ENCODE data around the gene OSTF1. TPM values are rescaled to one million over a fixed set of nuclear protein-coding genes. Genes with fewer than 3 reads are reported as not detected.

The OSTF1 gene
- total and polyA plus RNA-seq, 2 donors (not counting 3 experiments of a cell fraction or from before 2014, with no cell fraction given) = 23.5 to 70.9 TPM

GRCh38 chr9:75065510-75065909 is 22.8 kb upstream of the OSTF1 start:
- CTCF ChIA-PET = interaction anchor here (1.2 to 3.2 kb wide), 3 partner anchors 10 to 292 kb away, joined by 3 to 10 read pairs (median 9); no protein-coding TSS in a partner anchor
- FAIRE-seq (no peak), DNase-seq (ENCODE audit: low read depth, low spot score) (no peak)
- no peak overlapping the region for H3K9ac ChIP-seq (replicated peaks; ENCODE audit: extremely low read depth, insufficient read depth, low read length)
- TF ChIP-seq EZH2 (IDR thresholded peaks at IDR 0.05; ENCODE audit: borderline replicate concordance, low read depth, low read length, severe bottlenecking) = no peak
- TF ChIP-seq JUN (IDR thresholded peaks at IDR 0.05; ENCODE audit: borderline replicate concordance, insufficient read depth, insufficient read length, low read depth) = no peak
- TF ChIP-seq CTCF (IDR thresholded peaks at IDR 0.05; ENCODE audit: extremely low read depth in 1 of 2, insufficient read depth in 1 of 2, low read depth in 1 of 2, low read length in 2 of 2) = no peak
- no peak for TF ChIP-seq MYC (IDR thresholded peaks at IDR 0.05; ENCODE audit: low read depth, low read length)
- TF ChIP-seq FOS (IDR thresholded peaks at IDR 0.05; ENCODE audit: borderline replicate concordance, insufficient read depth, low read length) = no peak
- TF ChIP-seq POLR2A (IDR thresholded peaks at IDR 0.05; ENCODE audit: low read depth, low read length) = no peak
- no peak for TF ChIP-seq MAX (IDR thresholded peaks at IDR 0.05; ENCODE audit: insufficient read depth, insufficient read length)
- TF ChIP-seq GATA2 (IDR thresholded peaks at IDR 0.05; ENCODE audit: insufficient read depth, insufficient read length, low read depth, low read length) = no peak
- no peak for TF ChIP-seq POLR2AphosphoS5 (IDR thresholded peaks at IDR 0.05; ENCODE audit: insufficient read depth, low read depth, low read length)
- POLR2A ChIA-PET = no interaction called here
- H3K27me3 ChIP-seq (ENCODE audit: control insufficient read depth in 2 of 2, insufficient read depth in 2 of 2, low read length in 2 of 2) = no peaks in the 10 kb centered on the region
- H3K9me3 ChIP-seq (replicated peaks; ENCODE audit: control insufficient read depth, insufficient read depth, low read length) = no peaks in the 10 kb centered on the region
- no TSS peak for BruUV-seq (replicated peaks)
- no peak overlapping the region for H3K4me3 ChIP-seq (replicated peaks in 1 of 3; ENCODE audit: insufficient read depth in 1 of 3, low read depth in 1 of 3, low read length in 3 of 3)
- H4K20me1 ChIP-seq (replicated peaks; ENCODE audit: control insufficient read depth, extremely low read depth, insufficient read depth, low read length) = no peaks in the 10 kb centered on the region
- dilution Hi-C loops (cut with MboI; ENCODE audit: extremely low pct_ligation_motif_present, low sequenced_read_pairs) (loop anchor here (25.0 kb wide), 1 partner anchor 278 kb away; no protein-coding TSS in a partner anchor), intact Hi-C loops (cut with micrococcal nuclease) (no loop called here)
- H3K27ac ChIP-seq (ENCODE audit: insufficient read depth, low read depth, low read length) = no peak overlapping the region
- no peaks in the 10 kb centered on the region for H3K4me1 ChIP-seq (ENCODE audit: control insufficient read depth, extremely low read depth, insufficient read depth, low read length)
- H2AFZ ChIP-seq (ENCODE audit: low read depth, low read length) = no peak overlapping the region
- H3K79me2 ChIP-seq (ENCODE audit: control insufficient read depth, insufficient read depth, low read length) = no peaks in the 10 kb centered on the region
- peaks cover 0 to 15% of the 10 kb centered on the region in 2 experiments for H3K36me3 ChIP-seq (ENCODE audit: control insufficient read depth in 2 of 2, extremely low read depth in 1 of 2, insufficient read depth in 2 of 2, low read length in 2 of 2)
- no peak overlapping the region for H3K4me2 ChIP-seq (ENCODE audit: insufficient read depth, low read length)
- H3K9me1 ChIP-seq (replicated peaks; ENCODE audit: control insufficient read depth, extremely low read depth, insufficient read depth, low read length) = no peaks in the 10 kb centered on the region
